ENCODE measurements around the gene RFTN2.
A peak's percentile ranks its signal among the peaks of the same experiment; 100 is the strongest.
"Not testable (repeated sequence)": the region's sequence is repeated elsewhere in the genome, so short reads cannot be mapped to it uniquely, and the experiment has no call there.

Gene RFTN2

DNA sequence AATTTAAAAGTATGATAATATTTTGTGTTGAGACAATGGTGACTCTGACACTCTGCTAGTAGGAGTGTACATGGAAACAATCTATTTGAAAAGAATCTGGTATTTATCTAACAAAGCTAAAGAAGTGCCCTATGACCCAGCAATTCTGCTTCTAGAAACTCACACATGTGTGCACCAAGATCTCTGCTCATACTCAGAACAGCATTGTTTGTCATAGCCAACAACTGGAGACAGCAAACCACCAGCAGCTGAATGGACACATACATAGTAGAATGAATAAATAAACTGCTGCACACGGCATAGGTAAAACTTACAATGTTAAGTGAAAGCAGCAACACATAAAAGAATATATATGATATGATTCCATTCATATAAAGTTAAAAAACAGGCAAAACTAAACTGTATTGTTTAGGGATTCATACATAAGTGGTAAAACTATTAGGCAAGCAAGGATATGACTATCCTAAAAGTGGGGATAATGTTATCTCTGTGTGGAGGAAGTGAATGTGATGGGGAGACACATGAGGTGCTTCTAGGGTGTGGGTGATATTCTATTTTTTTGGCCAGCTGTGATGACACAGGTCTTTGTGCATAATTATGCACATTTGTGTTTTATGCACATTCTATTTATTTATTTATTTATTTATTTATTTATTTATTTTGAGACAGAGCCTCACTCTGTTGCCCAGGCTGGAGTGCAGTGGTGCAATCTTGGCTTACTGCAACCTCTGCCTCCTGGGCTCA lies 71.1 kb downstream of the RFTN2 start:
- no peak for FAIRE-seq
- no peak for DNase-seq (ENCODE audit: low spot score)

DNA sequence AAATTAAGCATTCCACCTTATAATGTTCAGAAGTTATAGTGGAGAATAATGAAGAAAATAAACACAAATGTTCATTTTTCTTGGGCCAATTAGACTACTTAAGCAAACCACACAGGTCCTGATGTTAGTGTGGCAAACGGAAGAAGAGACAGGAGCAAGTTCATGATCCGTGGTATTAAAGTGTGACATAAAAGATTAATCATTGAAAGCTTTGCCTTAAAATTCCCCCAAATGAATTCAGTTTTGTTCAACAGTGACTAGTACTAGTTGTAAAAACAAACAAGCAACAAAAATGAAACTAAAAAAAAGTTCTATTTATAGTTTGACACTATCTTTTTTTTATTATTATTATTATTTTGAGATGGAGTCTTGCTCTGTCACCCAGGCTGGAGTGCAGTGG lies 73.7 kb downstream of the RFTN2 start:
- FAIRE-seq = no peak

DNA sequence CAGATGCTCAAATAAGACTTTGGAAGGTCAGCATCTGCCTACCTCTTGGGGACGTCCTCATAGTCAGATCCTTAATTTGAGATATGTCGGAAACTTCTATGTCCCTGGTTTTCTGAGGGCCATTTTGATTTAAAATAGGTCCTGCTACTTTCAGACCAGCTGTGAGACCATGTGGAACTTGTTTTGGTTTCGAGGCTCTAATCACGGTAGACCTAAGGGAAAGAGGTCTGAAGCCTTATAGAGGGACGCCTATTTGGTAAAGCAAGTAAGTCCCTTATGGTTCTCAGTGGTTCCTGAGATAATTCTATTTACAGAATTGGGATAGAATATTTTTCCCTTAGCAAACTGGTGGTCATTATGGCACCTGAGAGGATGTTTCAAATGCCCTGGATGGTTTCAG lies 75.1 kb downstream of the RFTN2 start:
- no peak for FAIRE-seq

More for the DNA sequence above, 73.7 kb downstream of the RFTN2 start:
- no peak for DNase-seq (ENCODE audit: low spot score)

DNA sequence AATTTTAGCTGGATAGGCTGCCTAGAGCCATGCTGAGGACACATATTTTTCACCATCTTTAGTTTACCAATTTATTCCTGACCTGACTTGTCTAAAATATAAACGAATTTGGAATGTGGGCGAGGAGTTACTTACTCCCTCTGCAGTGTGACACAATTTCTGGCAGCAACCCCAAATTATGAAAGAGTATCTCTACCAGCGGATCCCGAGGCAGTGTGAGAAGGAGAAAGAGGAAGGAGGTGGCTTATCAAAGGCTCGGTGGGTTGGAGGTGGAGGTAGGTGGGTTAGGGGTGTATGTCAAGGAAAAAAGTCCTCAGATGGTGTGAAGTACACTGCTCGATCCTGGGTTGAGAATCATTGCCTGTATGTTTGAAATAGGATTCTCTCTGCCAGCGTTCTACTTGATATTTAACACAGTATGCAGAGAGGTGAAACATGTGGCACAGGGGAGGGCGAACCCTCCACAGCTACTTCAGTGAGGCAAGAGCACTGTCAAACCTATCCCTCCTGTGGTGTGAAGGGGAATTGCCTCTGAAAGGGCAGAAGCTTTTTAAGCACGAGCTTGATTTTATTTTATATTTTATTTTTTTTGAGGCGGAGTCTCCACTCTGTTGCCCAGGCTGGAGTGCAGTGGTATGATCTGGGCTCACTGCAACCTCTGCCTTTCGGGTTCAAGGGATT lies 76.0 kb downstream of the RFTN2 start:
- DNase-seq (ENCODE audit: low spot score) = no peak
- no peak for FAIRE-seq

More for the DNA sequence above, 75.1 kb downstream of the RFTN2 start:
- DNase-seq (ENCODE audit: low spot score) = no peak

DNA sequence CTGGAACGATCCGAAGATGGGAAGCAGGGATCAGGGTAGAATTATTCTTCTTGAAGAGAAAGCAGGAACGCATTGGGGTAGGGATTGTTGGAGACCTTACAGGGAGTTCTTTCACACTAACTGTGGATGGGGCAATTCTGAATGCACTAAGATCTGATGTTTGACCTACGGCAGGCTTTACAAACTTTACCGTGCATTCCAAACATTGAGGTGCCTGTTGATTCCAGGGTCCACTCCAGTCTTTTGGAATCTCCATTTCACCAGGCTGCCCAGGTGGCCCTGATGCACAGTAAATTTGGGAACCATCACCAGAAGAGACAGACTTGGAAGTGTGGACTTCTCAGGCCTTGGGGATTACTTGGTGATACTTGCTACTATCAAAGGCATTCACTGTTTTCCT lies 76.9 kb downstream of the RFTN2 start:
- no peak for DNase-seq (ENCODE audit: low spot score)
- no peak for FAIRE-seq

DNA sequence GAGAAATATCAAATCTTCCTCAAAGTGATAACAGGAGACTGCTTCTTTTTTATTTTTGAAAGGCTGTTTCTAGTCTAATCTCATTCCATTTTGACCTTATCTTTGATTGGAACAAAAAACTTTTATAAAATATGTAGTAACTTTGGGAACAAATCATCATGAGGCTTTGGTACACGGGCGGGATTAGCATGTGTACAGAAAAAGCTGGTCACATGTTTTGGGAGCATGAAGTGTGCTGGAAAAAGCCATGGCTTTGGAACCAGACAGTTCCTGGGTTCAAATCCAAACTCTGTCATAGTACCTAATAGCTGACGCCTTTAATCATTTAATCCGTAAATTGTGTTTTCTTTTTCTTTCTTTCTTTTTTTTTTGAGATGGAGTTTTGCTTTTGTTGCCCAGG lies 78.2 kb downstream of the RFTN2 start:
- FAIRE-seq (no peak), DNase-seq (ENCODE audit: low spot score) (no peak)

DNA sequence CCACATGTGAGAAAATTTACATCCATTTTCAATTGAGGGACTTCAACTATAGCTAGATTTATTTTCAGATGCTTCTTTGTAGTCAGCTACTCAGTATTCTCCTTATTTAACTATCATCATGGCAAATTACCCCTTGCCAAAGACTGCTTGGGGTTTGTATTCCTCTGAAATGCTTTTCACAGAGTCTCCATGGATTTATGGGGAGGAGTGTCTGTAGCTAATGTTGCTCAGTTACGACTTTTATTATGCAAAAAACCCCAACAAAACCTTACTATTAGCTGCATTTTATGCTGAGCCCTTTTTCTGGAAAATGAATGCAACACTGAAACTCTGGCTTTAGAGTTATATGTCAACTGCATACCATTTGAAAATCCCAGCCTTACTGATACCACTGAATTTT lies 78.6 kb downstream of the RFTN2 start:
- FAIRE-seq (no peak), DNase-seq (ENCODE audit: low spot score) (no peak)

DNA sequence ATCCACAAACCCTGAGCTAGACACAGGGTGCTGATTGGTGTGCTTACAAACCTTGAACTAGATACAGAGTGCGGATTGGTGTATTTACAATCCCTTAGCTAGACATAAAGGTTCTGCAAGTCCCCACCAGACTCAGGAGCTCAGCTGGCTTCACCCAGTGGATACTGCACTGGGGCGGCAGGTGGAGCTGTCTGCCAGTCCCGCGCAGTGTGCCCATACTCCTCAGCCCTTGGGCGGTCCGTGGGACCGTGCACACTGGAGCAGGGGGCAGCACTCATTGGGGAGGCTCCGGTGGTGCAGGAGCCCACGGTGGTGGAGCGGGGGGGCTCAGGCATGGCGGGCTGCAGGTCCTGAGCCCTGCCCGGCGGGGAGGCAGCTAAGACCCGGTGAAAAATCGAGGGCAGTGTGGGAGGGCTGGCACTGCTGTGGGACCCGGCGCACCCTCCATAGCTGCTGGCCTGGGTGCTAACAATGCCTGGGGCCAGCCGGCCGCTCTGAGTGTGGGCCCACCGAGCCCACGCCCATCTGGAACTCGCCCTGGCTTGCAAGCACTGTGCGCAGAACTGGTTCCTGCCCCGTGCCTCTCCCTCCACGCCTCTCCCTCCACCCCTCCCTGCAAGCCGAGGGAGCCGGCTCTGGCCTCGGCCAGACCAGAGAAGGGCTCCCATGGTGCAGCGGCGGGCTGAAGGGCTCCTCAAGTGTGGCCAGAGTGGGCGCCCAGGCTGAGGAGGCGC lies 83.9 kb downstream of the RFTN2 start:
- DNase-seq (ENCODE audit: low spot score) = no peak
- FAIRE-seq = no peak

DNA sequence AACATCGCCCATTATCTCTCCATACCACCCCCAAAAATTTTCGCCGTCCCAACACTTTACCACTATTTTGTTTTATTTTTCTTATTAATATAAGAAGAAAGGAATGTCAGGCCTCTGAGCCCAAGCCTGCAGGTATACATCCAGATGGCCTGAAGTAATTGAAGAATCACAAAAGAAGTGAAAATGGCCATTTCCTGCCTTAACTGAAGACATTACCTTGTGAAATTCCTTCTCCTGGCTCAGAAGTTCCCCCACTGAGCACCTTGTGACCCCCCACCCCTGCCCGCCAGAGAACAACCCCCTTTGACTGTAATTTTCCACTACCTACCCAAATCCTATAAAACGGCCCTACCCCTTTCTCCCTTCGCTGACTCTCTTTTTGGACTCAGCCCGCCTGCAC lies 88.1 kb downstream of the RFTN2 start:
- FAIRE-seq; DNase-seq (ENCODE audit: low spot score): not testable (repeated sequence)

DNA sequence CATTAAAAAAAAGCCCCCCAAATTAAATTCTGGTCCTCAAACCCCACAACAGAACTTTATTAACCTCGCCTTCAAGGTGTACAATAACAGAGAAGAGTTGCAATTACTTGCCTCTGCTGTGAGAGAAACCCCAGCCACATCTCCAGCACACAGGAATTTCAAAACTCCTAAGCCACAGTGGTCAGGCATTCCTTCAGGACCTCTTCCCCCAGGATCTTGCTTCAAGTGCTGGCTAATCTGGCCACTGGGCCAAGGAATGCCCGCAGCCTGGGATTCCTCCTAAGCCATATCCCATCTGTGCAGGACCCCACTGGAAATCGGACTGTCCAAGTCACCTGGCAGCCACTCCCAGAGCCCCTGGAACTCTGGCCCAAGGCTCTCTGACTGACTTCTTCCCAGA lies 95.2 kb downstream of the RFTN2 start:
- not testable (repeated sequence) for DNase-seq (ENCODE audit: low spot score); FAIRE-seq

DNA sequence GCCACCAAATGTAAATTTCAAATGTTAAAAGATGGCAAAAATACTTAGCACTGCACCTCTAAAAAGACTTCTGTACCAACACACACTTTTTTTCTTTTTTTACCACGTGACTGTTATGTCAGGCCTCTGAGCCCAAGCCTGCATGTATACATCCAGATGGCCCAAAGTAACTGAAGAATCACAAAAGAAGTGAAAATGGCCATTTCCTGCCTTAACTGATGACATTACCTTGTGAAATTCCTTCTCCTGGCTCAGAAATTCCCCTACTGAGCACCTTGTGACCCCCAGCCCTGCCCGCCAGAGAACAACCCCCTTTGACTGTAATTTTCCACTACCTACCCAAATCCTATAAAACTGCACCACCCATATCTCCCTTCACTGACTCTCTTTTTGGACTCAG lies 97.1 kb downstream of the RFTN2 start:
- DNase-seq (ENCODE audit: low spot score); FAIRE-seq: not testable (repeated sequence)

DNA sequence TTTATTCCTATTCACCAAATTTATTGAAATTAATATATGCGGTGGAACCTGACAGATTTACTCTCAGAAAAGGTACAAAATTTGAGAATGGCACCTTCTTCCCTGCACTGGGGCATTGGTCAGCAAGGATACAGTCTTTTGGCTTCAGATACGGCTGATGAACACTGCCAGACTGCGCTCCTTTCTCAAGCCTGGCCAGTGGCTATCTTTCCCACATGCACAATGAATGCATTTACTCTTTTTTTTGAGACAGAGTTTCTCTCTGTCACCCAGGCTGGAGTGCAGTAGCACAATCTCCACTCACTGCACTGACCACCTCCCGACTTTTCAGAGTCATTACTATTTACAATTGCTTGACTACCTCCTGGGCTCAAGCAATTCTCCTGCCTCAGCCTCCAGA lies 97.9 kb downstream of the RFTN2 start:
- DNase-seq (ENCODE audit: low spot score) (no peak), FAIRE-seq (no peak)

DNA sequence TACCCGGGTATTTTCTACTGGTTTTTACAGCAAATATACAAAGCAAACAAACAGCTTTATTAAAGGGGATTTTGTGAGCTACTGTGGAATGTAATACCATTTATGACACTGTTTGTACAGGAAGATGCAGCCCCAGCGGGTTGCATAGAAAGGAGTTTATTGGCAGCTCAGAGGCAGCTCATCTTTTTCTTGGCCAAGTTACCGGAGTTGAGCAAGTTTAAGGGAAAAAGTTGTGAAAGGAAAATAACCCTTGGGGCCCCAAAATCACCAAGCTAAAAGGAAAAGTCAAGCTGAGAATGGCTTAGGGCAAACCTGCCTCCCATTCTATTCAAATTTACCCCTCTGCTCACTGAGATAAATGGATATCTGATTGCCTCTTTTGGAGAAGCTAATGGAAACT lies 98.8 kb downstream of the RFTN2 start:
- DNase-seq (ENCODE audit: low spot score) = no peak
- FAIRE-seq = no peak

DNA sequence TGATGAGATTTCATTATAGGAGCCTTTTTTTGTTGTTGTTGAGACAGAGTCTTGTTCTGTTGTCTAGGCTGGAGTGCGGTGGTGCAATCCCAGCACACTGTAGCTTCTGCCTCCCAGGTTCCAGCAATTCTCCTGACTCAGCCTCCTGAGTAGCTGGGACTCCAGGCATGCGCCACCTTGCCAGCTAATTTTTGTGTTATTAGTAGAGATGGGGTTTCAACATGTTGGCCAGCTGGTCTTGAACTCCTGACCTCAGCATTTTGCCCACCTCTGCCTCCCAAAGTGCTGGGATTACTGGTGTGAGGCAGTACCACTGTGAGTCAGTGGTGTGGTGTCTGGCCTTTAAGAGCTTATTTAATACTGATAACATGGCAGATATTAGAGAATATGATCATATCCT lies 99.4 kb downstream of the RFTN2 start:
- DNase-seq (ENCODE audit: low spot score) = no peak
- FAIRE-seq = no peak

DNA sequence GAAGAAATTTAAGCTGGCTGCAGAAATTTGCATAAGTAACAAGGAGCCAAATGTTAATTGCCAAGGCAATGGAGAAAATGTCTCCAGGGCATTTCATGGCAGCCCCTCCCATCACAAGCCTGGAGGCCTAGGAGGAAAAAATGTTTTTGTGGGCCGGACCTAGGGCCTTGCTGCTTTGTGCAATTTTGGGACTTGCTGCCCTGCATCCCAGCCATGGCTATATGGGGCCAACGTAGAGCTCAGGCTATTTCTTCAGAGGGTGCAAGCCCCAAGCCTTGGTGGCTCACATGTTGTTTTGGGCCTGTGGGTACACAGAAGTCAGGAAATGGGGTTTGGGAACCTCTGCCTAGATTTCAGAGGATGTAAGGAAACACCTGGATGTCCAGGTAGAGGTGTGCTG lies 101.8 kb downstream of the RFTN2 start:
- no peak for DNase-seq (ENCODE audit: low spot score)
- no peak for FAIRE-seq

DNA sequence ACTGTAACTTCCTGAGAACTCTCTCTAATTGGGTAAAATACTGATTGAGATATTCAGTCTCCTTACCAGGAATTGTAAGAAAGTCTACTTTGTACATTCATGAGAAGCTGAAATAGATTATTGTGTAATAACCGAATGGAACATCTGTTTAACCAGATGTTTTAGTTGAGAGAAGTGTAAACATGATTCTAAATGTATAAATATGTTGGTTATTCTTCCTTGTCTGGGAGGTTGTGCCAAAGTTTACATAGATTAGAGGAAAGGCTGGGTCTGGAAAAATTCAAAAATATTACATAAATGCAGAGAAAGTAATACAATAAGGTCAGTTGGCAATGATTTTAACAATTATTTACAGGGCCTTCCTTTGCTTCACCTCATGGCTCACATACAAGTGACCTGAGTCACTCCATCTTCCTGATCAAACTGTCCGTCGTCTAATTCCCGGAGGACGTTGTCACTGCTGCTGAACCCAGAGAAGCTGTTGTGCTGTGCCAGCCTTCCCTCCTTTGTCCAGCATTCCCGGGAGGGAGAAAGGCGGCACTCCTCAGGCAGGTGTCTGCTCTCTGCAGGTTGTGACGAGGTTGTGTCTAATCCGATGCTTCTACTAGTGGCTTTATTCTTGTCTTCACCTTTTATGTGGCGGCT lies 103.6 kb downstream of the RFTN2 start:
- peak; percentile 73 for FAIRE-seq
- peak; percentile 70 for DNase-seq (ENCODE audit: low spot score)

DNA sequence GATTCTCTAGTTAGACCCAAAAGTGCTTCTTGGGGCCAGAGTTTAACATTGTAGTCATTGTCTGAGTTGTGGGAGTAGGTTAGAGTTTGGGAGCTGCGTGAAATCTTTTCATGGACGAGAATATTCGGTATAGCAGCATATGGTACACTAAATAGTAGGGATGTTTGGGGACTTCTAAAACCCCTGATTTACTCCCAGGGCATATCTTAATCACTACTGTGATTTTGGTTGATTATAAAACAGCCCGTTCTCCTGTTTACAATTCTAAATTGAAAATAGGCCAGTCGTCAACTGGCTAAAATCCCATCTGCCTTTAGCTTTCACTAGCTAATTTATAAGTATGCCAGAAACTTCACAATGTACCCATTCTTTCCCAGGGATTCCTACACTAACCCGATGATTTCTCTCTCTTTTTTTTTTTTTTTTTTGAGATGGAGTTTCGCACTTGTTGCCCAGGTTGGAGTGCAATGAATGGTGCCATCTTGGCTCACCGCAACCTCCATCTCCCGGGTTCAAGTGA lies 115.2 kb downstream of the RFTN2 start:
- FAIRE-seq (no peak), DNase-seq (ENCODE audit: low spot score) (no peak)

DNA sequence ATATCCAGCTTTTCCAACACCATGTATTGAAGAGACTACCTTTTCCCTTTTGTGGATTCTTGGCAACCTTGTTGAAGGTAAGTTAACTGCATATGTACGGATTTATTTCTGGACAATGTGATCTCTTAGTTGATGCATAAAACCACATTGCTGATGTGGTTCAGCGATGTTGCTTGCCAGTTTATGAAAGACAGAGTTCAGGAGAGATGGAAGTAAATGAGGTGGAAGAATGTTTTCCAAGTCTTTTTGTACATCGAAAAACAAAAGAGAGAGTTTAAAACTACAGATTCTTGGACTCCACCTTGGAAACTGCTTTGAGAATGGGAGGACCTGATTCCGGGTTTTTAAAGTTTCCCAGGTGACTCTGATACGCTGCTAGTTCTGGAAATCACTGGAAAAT lies 115.7 kb downstream of the RFTN2 start:
- DNase-seq (ENCODE audit: low spot score) = no peak
- FAIRE-seq = no peak

DNA sequence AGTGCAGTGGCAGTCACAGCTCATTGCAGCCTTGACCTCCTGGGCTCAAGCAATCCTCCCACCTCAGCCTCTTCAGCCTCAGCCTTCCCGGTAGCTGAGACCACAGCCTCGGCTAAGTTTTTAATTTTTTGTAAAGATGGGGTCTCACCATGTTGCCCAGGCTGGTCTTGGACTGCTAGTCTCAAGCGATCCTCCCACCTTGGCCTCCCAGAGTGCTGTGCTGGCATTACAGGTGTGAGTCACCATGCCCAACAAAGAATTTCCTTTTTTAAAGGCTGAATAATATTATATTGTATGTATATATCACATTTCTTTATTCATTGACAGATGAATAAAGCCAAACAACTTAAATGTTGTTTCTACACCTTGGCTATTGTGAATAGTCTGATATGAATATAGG lies 117.0 kb downstream of the RFTN2 start:
- FAIRE-seq (no peak), DNase-seq (ENCODE audit: low spot score) (no peak)

DNA sequence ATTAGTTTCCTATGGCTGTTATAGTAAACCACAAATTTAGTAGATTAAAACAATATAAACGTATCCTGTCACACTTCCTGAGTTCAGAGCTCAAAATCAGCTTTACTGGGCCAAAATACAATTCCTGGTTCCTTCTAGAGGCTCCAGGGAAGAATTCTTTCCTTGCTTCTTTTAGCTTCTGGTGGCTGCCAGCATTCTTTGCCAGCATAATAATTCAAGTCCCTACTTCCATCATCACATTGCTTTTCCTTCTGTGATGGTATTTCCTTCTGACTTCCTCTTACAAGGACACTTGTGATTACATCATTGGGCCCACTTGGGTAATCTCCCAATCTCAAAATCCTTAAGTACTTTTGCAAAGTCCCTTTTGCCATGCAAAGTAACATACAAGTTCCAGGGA lies 118.9 kb downstream of the RFTN2 start:
- FAIRE-seq (no peak), DNase-seq (ENCODE audit: low spot score) (no peak)

DNA sequence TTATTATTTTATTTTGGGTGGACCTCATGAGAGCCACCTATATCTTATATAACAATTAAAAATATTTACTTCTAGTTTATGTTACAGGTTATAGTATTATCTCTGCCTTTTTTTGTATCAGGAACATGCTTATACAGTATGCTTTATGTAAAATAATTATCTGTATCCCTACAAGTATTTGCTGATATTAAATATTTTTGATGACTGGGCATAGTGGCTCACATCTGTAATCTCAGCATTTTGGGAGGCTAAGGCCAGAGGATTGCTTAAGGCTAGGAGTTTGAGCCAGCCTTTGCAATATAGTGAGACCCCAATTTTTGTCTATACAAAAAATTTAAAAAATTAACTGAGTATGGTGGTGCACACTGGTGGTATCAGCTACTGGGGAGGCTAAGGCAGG lies 119.9 kb downstream of the RFTN2 start:
- no peak for FAIRE-seq
- no peak for DNase-seq (ENCODE audit: low spot score)

DNA sequence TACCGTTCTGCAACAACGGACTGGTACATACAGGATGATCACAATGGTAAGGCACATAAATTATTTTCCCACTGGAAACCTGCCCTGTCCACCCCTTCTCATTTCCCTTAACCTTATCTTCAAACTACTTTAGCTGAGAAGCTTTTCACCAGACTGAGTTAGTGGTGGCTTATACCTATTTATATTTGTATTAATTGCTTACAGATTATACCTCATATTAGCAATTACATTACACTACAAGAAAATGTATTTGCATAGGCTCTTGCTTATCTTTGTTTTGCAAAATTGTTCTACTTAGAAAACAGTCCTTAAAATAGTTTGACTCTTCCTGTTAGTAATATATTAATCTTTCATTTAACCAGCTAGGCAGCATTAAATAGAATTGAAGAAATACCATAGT lies 124.1 kb downstream of the RFTN2 start:
- peak; percentile 18 for FAIRE-seq

More for the DNA sequence above, 124.1 kb downstream of the RFTN2 start:
- not testable (repeated sequence) for DNase-seq (ENCODE audit: low spot score)
